Central memory CD8-positive, alpha-beta T cell (primary cell): ENCODE data around the gene KCNQ1.

Source experiments
- ATAC-seq: fragments of 150-1000 bp; cut with Tn5 transposase; replicated peaks from 2 replicates; pipeline ENCODE4 v1.10.0; 2022; ENCODE audit warnings: mild to moderate bottlenecking, moderate FRiP score, moderate number of reproducible peaks; ENCODE audit not compliant: poor library complexity, severe bottlenecking; ENCODE audit errors: extremely low read depth
- DNase-seq, 2 donors: peaks; one replicate each; pipeline ENCODE4 v3.0.0; 2021; ENCODE audit warnings: low spot score in 2 of 2
- H3K27ac Mint-ChIP-seq: one replicate; pipeline ENCODE4 v1.8.0; 2022; ENCODE audit warnings: low read depth, mild to moderate bottlenecking, moderate library complexity, mixed read lengths
- H3K27me3 Mint-ChIP-seq: one replicate; pipeline ENCODE4 v1.8.0; 2022; ENCODE audit warnings: mixed read lengths
- H3K36me3 Mint-ChIP-seq: one replicate; pipeline ENCODE4 v1.8.0; 2022; ENCODE audit warnings: mild to moderate bottlenecking, moderate library complexity, mixed read lengths; ENCODE audit not compliant: insufficient read depth
- H3K4me1 Mint-ChIP-seq: one replicate; pipeline ENCODE4 v1.8.0; 2022; ENCODE audit warnings: mixed read lengths
- H3K4me3 Mint-ChIP-seq: one replicate; pipeline ENCODE4 v1.8.0; 2022; ENCODE audit warnings: mild to moderate bottlenecking, moderate library complexity, mixed read lengths
- H3K9me3 Mint-ChIP-seq: one replicate; pipeline ENCODE4 v1.8.0; 2022; ENCODE audit warnings: mixed read lengths

Gene KCNQ1

GRCh38 chr11:2774173-2775082 lies 329.6 kb downstream of the KCNQ1 start:
- ATAC-seq: no peak
- H3K36me3 Mint-ChIP-seq: peaks cover 6% of the 10 kb centered on the region
- peaks cover 5% of the 10 kb centered on the region for H3K4me1 Mint-ChIP-seq
- no peak overlapping the region for H3K4me3 Mint-ChIP-seq
- no peak overlapping the region for H3K27ac Mint-ChIP-seq
- H3K9me3 Mint-ChIP-seq: no peaks in the 10 kb centered on the region
- DNase-seq: peak in 1 of 2 donors; percentile 12
- H3K27me3 Mint-ChIP-seq: peaks cover 11% of the 10 kb centered on the region

- H3K4me1 Mint-ChIP-seq: peaks cover 5% of the 10 kb centered on the region
- ATAC-seq (no peak), DNase-seq (peak in 1 of 2 donors; percentile 9)
- H3K27ac Mint-ChIP-seq: no peak overlapping the region
- H3K27me3 Mint-ChIP-seq: peaks cover 11% of the 10 kb centered on the region
- no peak overlapping the region for H3K4me3 Mint-ChIP-seq
- H3K36me3 Mint-ChIP-seq: peaks cover 6% of the 10 kb centered on the region
- no peaks in the 10 kb centered on the region for H3K9me3 Mint-ChIP-seq
Measured at GRCh38 chr11:2775083-2775625, 330.3 kb downstream of the KCNQ1 start.

- Mint-ChIP-seq H3K27ac (no peak overlapping the region), H3K27me3 (peaks cover 11% of the 10 kb centered on the region), H3K4me1 (peaks cover 5% of the 10 kb centered on the region), H3K4me3 (no peak overlapping the region), H3K9me3 (no peaks in the 10 kb centered on the region), H3K36me3 (peaks cover 3% of the 10 kb centered on the region)
- no peak for ATAC-seq
- peak in 1 of 2 donors; percentile 12 for DNase-seq
Measured at GRCh38 chr11:2775626-2776350, 331.0 kb downstream of the KCNQ1 start.

- no peak for ATAC-seq
- Mint-ChIP-seq H3K9me3 (no peaks in the 10 kb centered on the region), H3K36me3 (peaks cover under 1% of the 10 kb centered on the region), H3K27me3 (peaks cover 4% of the 10 kb centered on the region), H3K27ac (no peak overlapping the region), H3K4me1 (peaks cover 2% of the 10 kb centered on the region), H3K4me3 (no peak overlapping the region)
- peak in 1 of 2 donors; percentile 11 for DNase-seq
Measured at GRCh38 chr11:2776351-2777061, 331.7 kb downstream of the KCNQ1 start.

GRCh38 chr11:2777386-2777785 lies 332.6 kb downstream of the KCNQ1 start:
- DNase-seq (no peak), ATAC-seq (no peak)
- Mint-ChIP-seq H3K4me1 (no peaks in the 10 kb centered on the region), H3K4me3 (no peak overlapping the region), H3K9me3 (no peaks in the 10 kb centered on the region), H3K27me3 (no peaks in the 10 kb centered on the region), H3K27ac (no peak overlapping the region), H3K36me3 (no peaks in the 10 kb centered on the region)

- H3K4me1 Mint-ChIP-seq: no peaks in the 10 kb centered on the region
- no peak overlapping the region for H3K4me3 Mint-ChIP-seq
- peak in 1 of 2 donors; percentile 12 for DNase-seq
- no peak for ATAC-seq
- no peaks in the 10 kb centered on the region for H3K9me3 Mint-ChIP-seq
- no peaks in the 10 kb centered on the region for H3K27me3 Mint-ChIP-seq
- H3K36me3 Mint-ChIP-seq: no peaks in the 10 kb centered on the region
- no peak overlapping the region for H3K27ac Mint-ChIP-seq
Measured at GRCh38 chr11:2777871-2778629, 333.2 kb downstream of the KCNQ1 start.

- H3K27me3 Mint-ChIP-seq: no peaks in the 10 kb centered on the region
- no peaks in the 10 kb centered on the region for H3K4me1 Mint-ChIP-seq
- no peaks in the 10 kb centered on the region for H3K9me3 Mint-ChIP-seq
- peak in 1 of 2 donors; percentile 12 for DNase-seq
- H3K27ac Mint-ChIP-seq: no peak overlapping the region
- H3K36me3 Mint-ChIP-seq: no peaks in the 10 kb centered on the region
- no peak overlapping the region for H3K4me3 Mint-ChIP-seq
- ATAC-seq: no peak
Measured at GRCh38 chr11:2778630-2779498, 334.1 kb downstream of the KCNQ1 start.

- H3K4me1 Mint-ChIP-seq: no peaks in the 10 kb centered on the region
- H3K36me3 Mint-ChIP-seq: no peaks in the 10 kb centered on the region
- H3K27me3 Mint-ChIP-seq: no peaks in the 10 kb centered on the region
- H3K9me3 Mint-ChIP-seq: no peaks in the 10 kb centered on the region
- no peak overlapping the region for H3K27ac Mint-ChIP-seq
- DNase-seq (peak in 1 of 2 donors; percentile 8), ATAC-seq (no peak)
- H3K4me3 Mint-ChIP-seq: no peak overlapping the region
Measured at GRCh38 chr11:2779499-2779980, 334.7 kb downstream of the KCNQ1 start.

- Mint-ChIP-seq H3K4me3 (no peak overlapping the region), H3K4me1 (no peaks in the 10 kb centered on the region), H3K27ac (no peak overlapping the region), H3K36me3 (no peaks in the 10 kb centered on the region), H3K9me3 (no peaks in the 10 kb centered on the region), H3K27me3 (no peaks in the 10 kb centered on the region)
- ATAC-seq (no peak), DNase-seq (peak in 1 of 2 donors; percentile 11)
Measured at GRCh38 chr11:2779981-2780849, 335.4 kb downstream of the KCNQ1 start.

- no peak for ATAC-seq
- DNase-seq: no peak
- H3K9me3 Mint-ChIP-seq: no peaks in the 10 kb centered on the region
- H3K27me3 Mint-ChIP-seq: no peaks in the 10 kb centered on the region
- H3K4me3 Mint-ChIP-seq: no peak overlapping the region
- no peaks in the 10 kb centered on the region for H3K4me1 Mint-ChIP-seq
- no peaks in the 10 kb centered on the region for H3K36me3 Mint-ChIP-seq
- no peak overlapping the region for H3K27ac Mint-ChIP-seq
Measured at GRCh38 chr11:2780850-2781407, 336.1 kb downstream of the KCNQ1 start.
